Measurements from ENCODE around the gene PADI4.

Gene PADI4

GRCh38 chr1:17277511-17278159 lies 30.4 kb upstream of the PADI4 start:
- no peak for DNase-seq (ENCODE audit: extremely low read depth, insufficient read length)
- H3K4me3 ChIP-seq (replicated peaks; ENCODE audit: low read depth, low read length) = no peak overlapping the region
- H3K27me3 ChIP-seq (replicated peaks; ENCODE audit: control insufficient read depth, insufficient read depth, low read length) = no peaks in the 10 kb centered on the region; the same call in none of the 2 replicates
- no peaks in the 10 kb centered on the region for H3K36me3 ChIP-seq (ENCODE audit: control insufficient read depth, insufficient read depth, low read length)
- no peak for TF ChIP-seq CTCF (IDR thresholded peaks at IDR 0.05; ENCODE audit: insufficient read depth, low read length, poor library complexity, severe bottlenecking)

GRCh38 chr1:17278996-17279830 lies 28.8 kb upstream of the PADI4 start:
- H3K36me3 ChIP-seq (ENCODE audit: control insufficient read depth, insufficient read depth, low read length) = no peaks in the 10 kb centered on the region
- no peaks in the 10 kb centered on the region; the same call in none of the 2 replicates for H3K27me3 ChIP-seq (replicated peaks; ENCODE audit: control insufficient read depth, insufficient read depth, low read length)
- DNase-seq (ENCODE audit: extremely low read depth, insufficient read length) = no peak
- no peak for TF ChIP-seq CTCF (IDR thresholded peaks at IDR 0.05; ENCODE audit: insufficient read depth, low read length, poor library complexity, severe bottlenecking)
- H3K4me3 ChIP-seq (replicated peaks; ENCODE audit: low read depth, low read length) = no peak overlapping the region

GRCh38 chr1:17280436-17280835 lies 27.6 kb upstream of the PADI4 start:
- no peak overlapping the region for H3K4me3 ChIP-seq (replicated peaks; ENCODE audit: low read depth, low read length)
- no peak for DNase-seq (ENCODE audit: extremely low read depth, insufficient read length)
- TF ChIP-seq CTCF (IDR thresholded peaks at IDR 0.05; ENCODE audit: insufficient read depth, low read length, poor library complexity, severe bottlenecking) = no peak
- no peaks in the 10 kb centered on the region for H3K36me3 ChIP-seq (ENCODE audit: control insufficient read depth, insufficient read depth, low read length)
- no peaks in the 10 kb centered on the region; the same call in none of the 2 replicates for H3K27me3 ChIP-seq (replicated peaks; ENCODE audit: control insufficient read depth, insufficient read depth, low read length)

- H3K36me3 ChIP-seq (ENCODE audit: control insufficient read depth, insufficient read depth, low read length) = no peaks in the 10 kb centered on the region
- H3K4me3 ChIP-seq (replicated peaks; ENCODE audit: low read depth, low read length) = no peak overlapping the region
- no peak for TF ChIP-seq CTCF (IDR thresholded peaks at IDR 0.05; ENCODE audit: insufficient read depth, low read length, poor library complexity, severe bottlenecking)
- no peak for DNase-seq (ENCODE audit: extremely low read depth, insufficient read length)
- no peaks in the 10 kb centered on the region; the same call in none of the 2 replicates for H3K27me3 ChIP-seq (replicated peaks; ENCODE audit: control insufficient read depth, insufficient read depth, low read length)
Measured at GRCh38 chr1:17280894-17281293, 27.1 kb upstream of the PADI4 start.

- DNase-seq (ENCODE audit: extremely low read depth, insufficient read length) = no peak
- H3K4me3 ChIP-seq (replicated peaks; ENCODE audit: low read depth, low read length) = no peak overlapping the region
- no peaks in the 10 kb centered on the region for H3K36me3 ChIP-seq (ENCODE audit: control insufficient read depth, insufficient read depth, low read length)
- TF ChIP-seq CTCF (IDR thresholded peaks at IDR 0.05; ENCODE audit: insufficient read depth, low read length, poor library complexity, severe bottlenecking) = no peak
- no peaks in the 10 kb centered on the region; the same call in none of the 2 replicates for H3K27me3 ChIP-seq (replicated peaks; ENCODE audit: control insufficient read depth, insufficient read depth, low read length)
Measured at GRCh38 chr1:17281775-17282181, 26.2 kb upstream of the PADI4 start.

Measured in GM06990 (cell line).